Measurements from ENCODE around the gene CCER1. TPM values are rescaled to one million over a fixed set of nuclear protein-coding genes. Genes with fewer than 3 reads are reported as not detected.

The CCER1 gene
- total and polyA plus RNA-seq, 9 of the 15 experiments (the other 6 are each of a cell fraction or from before 2014, with no cell fraction given): not detected

- POLR2A ChIA-PET: no interaction called here
- intact Hi-C loops (cut with micrococcal nuclease): no loop called here
- BruUV-seq (replicated peaks): no TSS peak
- Histone ChIP-seq H3K4me3 (no peak overlapping the region), H2AFZ (ENCODE audit: low read depth, low read length) (no peak overlapping the region), H4K20me1 (replicated peaks; ENCODE audit: control insufficient read depth, insufficient read depth, low read length) (no peaks in the 10 kb centered on the region), H3K9ac (ENCODE audit: insufficient read depth in 1 of 2, low read depth in 2 of 2, low read length in 2 of 2) (no peak overlapping the region), H3K4me2 (ENCODE audit: insufficient read depth, low read length) (no peak overlapping the region), H3K27me3 (ENCODE audit: control insufficient read depth in 2 of 2, insufficient read depth in 2 of 2, low read length in 2 of 2) (no peaks in the 10 kb centered on the region), H3K27ac (ENCODE audit: extremely low read depth, low read depth, low read length) (no peak overlapping the region), H3K36me3 (ENCODE audit: control insufficient read depth, insufficient read depth, low read length) (no peaks in the 10 kb centered on the region), H3K4me1 (replicated peaks in 1 of 2; ENCODE audit: control insufficient read depth in 2 of 2, insufficient read depth in 2 of 2, low read length in 2 of 2) (no peaks in the 10 kb centered on the region), H3K9me1 (ENCODE audit: control insufficient read depth, insufficient read depth, low read length) (no peaks in the 10 kb centered on the region), H3K79me2 (ENCODE audit: control insufficient read depth, insufficient read depth, low read length) (no peaks in the 10 kb centered on the region), H3K9me3 (replicated peaks; ENCODE audit: control insufficient read depth, insufficient read depth, low read depth, low read length) (no peaks in the 10 kb centered on the region)
- in situ Hi-C loops (cut with MboI): loop anchor here (25.0 kb wide), 2 partner anchors 1667 to 1958 kb away; no protein-coding TSS in a partner anchor
- DNase-seq (ENCODE audit: extremely low read depth in 1 of 4, low spot score in 3 of 4): no peak
- ATAC-seq: no peak
- CTCF ChIA-PET (ENCODE audit: low intra/inter-chr PET ratio): no interaction called here
- no peak for FAIRE-seq
- TF ChIP-seq CSDE1 (IDR thresholded peaks at IDR 0.05) (no peak), MBD2 (IDR thresholded peaks at IDR 0.05; ENCODE audit: borderline replicate concordance, low read depth) (no peak), TFAM (CRISPR knock-in tag; conservative IDR thresholded peaks at IDR 0.05) (no peak), ZC3H8 (IDR thresholded peaks at IDR 0.05) (no peak), ESRRA (IDR thresholded peaks at IDR 0.05; ENCODE audit: borderline replicate concordance, low read depth) (no peak), ETV1 (tag; conservative IDR thresholded peaks at IDR 0.05; ENCODE audit: low read depth) (no peak), IRF9 (tag; IDR thresholded peaks at IDR 0.05) (no peak), TRIM24 (IDR thresholded peaks at IDR 0.05) (no peak), ZBTB17 (CRISPR knock-in tag; IDR thresholded peaks at IDR 0.05) (no peak), AFF1 (IDR thresholded peaks at IDR 0.05; ENCODE audit: low read depth in 1 of 2, partially characterized antibody in 2 of 2) (no peak), NCOA2 (IDR thresholded peaks at IDR 0.05; ENCODE audit: partially characterized antibody in 2 of 2) (no peak), STAT6 (CRISPR knock-in tag; IDR thresholded peaks at IDR 0.05) (no peak), SIN3A (IDR thresholded peaks at IDR 0.05; ENCODE audit: borderline replicate concordance in 2 of 2, control insufficient read depth in 1 of 2, low read depth in 2 of 2, low read length in 2 of 2) (no peak)
Measured at GRCh38 chr12:90970471-90970870, 15.5 kb upstream of the CCER1 start.

All from K562 (cell line).